IPS-15b (cell line): ENCODE results near the gene ANKRD10.

ENCODE experiments used
- H3K27me3 ChIP-seq: one replicate; pipeline ENCODE4 v1.6.1; 2013; ENCODE audit warnings: low read length; ENCODE audit not compliant: control insufficient read depth, insufficient read depth
- H3K36me3 ChIP-seq: one replicate; pipeline ENCODE4 v1.6.1; 2013; ENCODE audit warnings: low read length; ENCODE audit not compliant: control insufficient read depth, insufficient read depth
- H3K4me1 ChIP-seq: one replicate; pipeline ENCODE4 v1.6.1; 2013; ENCODE audit warnings: mild to moderate bottlenecking, low read length; ENCODE audit not compliant: control insufficient read depth, insufficient read depth
- H3K4me3 ChIP-seq: one replicate; pipeline ENCODE4 v1.5.1; 2013; ENCODE audit warnings: low read depth, low read length
- H3K9ac ChIP-seq: one replicate; pipeline ENCODE4 v1.6.1; 2013; ENCODE audit warnings: low read depth, mild to moderate bottlenecking, low read length
- H3K9me3 ChIP-seq: one replicate; pipeline ENCODE4 v1.6.1; 2013; ENCODE audit warnings: mild to moderate bottlenecking, low read length; ENCODE audit not compliant: control insufficient read depth, insufficient read depth

The ANKRD10 gene

DNA sequence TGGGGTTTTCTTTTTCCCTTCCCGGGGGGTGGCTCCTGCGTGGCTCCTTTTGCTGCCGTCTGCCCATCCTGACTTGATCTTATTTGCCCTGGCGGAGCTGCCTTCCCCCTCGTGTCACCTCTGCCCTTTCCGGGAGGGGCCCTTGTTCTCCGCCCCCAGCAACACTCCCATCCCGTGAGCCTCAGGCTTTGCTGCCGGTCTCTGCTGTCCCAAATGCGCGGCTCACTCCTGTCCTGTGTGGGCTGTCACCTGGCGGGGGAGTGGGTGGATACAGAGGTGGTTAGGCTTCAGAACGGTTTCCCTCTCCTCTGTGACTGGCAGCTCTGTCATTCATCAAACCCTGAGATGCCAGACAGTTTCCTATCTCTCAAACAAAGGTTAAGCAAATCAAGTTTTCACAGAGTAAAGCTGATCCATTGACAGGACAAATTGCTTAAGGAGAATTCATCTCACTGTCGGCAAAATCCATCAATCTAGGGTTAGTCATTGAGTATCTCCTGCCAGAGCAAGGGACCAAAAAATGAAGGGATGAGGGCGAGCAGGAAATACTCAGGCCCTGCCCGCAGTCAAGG is 84.0 kb downstream of the ANKRD10 start:
- Histone ChIP-seq H3K9ac (no peak overlapping the region), H3K9me3 (no peaks in the 10 kb centered on the region), H3K4me3 (no peak overlapping the region), H3K4me1 (no peaks in the 10 kb centered on the region), H3K36me3 (no peaks in the 10 kb centered on the region), H3K27me3 (no peaks in the 10 kb centered on the region)

DNA sequence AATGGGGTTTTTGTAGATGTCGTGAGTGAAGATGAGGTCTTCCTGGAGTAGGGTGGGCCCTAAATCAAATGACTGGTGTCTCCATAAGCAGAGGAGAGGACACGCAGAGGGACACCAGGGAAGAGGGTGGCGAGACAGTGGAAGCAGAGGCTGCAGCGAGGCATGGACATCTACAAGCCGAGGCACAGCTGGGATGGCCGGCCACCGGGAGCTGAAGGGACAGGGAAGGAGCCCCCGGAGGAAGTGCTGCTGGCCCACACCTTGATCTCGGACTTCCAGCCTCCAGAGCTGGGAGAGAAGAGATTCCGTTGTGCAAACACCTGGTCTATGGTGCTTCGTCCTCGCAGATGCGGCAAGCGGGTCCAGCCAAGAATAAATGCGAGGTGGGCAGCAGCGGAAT is 84.5 kb downstream of the ANKRD10 start:
- Histone ChIP-seq H3K9ac (no peak overlapping the region), H3K4me3 (no peak overlapping the region), H3K9me3 (no peaks in the 10 kb centered on the region), H3K27me3 (no peaks in the 10 kb centered on the region), H3K4me1 (no peaks in the 10 kb centered on the region), H3K36me3 (no peaks in the 10 kb centered on the region)

DNA sequence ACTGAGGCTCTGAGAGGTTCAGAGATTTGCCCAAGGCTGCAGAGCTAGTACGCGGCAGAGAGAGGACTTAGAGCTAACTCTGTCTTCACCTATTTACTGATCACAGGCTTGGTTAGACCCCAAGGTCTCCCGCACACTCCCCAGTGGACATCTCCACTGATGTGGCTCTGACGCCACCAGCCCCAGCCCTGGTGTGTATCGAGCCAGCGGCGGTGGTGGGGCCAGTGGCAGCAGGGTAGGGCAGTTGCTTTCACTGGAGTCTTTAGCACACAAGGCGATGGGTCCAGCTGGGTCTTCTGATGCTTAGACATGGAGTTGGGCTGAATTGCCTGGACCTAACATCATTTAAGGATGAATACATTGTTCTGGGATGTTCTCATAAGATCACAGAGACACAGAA is 85.4 kb downstream of the ANKRD10 start:
- Histone ChIP-seq H3K4me1 (no peaks in the 10 kb centered on the region), H3K36me3 (no peaks in the 10 kb centered on the region), H3K27me3 (no peaks in the 10 kb centered on the region), H3K4me3 (no peak overlapping the region), H3K9me3 (no peaks in the 10 kb centered on the region), H3K9ac (no peak overlapping the region)

DNA sequence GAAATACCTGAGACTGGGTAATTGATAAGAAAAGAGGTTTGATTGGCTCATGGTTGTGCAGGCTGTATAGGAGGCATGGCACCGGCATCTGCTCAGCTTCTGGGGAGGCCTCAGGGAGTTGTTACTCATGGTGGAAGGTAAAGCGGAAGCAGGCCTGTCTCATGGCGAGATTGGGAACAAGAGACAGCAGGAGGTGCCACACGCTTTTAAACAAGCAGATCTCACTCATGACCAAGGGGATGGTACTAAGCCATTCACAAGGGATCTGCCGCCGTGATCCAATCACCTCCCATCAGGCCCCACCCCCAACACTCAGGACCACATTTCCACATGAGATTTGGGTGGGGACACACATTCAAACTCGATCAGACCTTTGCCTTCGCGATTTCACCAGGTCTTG is 86.2 kb downstream of the ANKRD10 start:
- Histone ChIP-seq H3K9ac (no peak overlapping the region), H3K36me3 (no peaks in the 10 kb centered on the region), H3K4me1 (no peaks in the 10 kb centered on the region), H3K27me3 (no peaks in the 10 kb centered on the region), H3K9me3 (no peaks in the 10 kb centered on the region), H3K4me3 (no peak overlapping the region)
